Activated CD4-positive, alpha-beta T cell treated with anti-CD3 and anti-CD28 coated beads, Interleukin-10, Interleukin-2, amounts not matched to agents 100 ng/mL and 50 ng/mL, durations not matched to agents 16 hours and 8 hours (primary cell): Measurements from ENCODE around the gene RPRD1B.
A peak's percentile ranks its signal among the peaks of the same experiment; 100 is the strongest.

Experiments
- DNase-seq: peaks from one replicate; pipeline ENCODE4 v3.0.0-alpha.2; 2020

RPRD1B gene, protein sequence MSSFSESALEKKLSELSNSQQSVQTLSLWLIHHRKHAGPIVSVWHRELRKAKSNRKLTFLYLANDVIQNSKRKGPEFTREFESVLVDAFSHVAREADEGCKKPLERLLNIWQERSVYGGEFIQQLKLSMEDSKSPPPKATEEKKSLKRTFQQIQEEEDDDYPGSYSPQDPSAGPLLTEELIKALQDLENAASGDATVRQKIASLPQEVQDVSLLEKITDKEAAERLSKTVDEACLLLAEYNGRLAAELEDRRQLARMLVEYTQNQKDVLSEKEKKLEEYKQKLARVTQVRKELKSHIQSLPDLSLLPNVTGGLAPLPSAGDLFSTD

DNA sequence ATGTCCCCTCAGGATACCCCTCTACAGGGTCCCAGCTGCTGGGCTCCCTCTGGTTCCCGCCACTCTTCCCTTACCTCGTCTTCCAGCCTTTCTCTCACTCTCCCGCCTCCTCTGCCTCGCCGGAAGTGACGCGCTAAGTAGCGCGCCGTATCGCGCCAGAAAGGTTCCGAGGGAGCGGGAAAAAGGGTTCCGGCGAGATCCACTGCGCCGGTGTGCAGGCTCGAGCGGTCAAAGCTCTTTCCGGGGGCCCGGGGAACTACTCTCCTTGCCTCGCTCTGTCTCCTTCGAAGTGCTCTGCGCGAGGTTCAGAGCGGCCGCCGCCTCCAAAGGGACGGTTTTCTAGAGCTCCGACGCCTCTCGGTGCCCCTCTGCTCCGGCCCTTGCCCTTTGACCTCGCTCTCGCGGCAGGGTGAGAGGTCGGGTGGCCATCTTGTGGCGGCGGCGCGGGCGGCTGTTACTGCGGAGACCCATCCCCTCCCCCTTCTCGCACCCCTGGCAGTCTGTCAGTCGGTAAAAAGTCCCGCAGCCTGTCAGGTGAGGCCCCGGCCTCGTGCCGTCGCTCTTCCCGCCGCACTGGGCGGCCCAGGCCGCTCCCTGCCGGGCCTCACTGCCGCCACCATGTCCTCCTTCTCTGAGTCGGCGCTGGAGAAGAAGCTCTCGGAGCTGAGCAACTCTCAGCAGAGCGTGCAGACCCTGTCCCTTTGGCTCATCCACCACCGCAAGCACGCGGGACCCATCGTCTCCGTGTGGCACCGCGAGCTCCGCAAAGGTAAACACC lies at the start of gene RPRD1B, which contains the start of gene TTI1:
RPRD1B (plus strand) TSS at position 417 of the 778 bp plus-strand sequence; CDS start at position 619, 202 bp downstream.
TTI1 (minus strand) TSS at position 127 of the 778 bp plus-strand sequence. CDS start 19,640 bp downstream, outside the sequence.
- DNase-seq, result peak; percentile 93

DNA sequence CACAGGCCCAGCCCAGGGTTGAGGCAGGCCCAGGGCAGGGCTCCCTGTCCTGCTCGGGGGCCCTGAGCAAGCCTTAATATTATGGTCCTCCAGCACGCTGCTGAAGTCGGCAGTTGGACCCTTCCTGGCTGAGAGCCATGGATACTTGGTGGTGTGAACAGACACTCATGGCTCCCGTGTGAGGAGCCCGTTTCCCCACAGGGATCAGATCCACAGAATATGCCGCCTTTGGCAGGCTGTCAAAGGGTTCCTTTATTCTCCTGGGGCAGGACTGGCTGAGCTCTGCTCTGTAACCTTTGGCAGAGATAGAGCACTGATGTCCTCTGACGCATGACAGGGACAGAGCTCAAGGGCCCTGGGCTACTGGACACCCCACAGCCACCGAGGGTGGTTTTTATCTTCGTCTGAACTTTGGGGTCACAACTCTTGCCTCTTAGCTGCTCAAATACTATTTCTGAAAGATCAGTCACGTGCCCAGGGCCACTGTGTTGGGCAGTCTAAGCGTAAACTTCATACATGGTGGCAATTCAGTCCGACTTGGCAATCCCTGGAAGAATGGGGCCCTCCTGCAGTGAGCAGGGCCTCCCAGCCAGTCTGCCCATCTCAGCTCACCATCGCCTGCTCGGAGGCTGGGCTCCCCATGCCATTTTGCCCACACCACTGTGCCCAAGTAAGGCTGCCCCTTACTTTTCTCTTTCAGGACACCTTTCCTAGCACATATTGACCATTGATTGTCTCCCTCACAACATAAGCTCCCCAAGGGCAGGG lies 49.3 kb upstream of the RPRD1B start:
- no peak for DNase-seq

DNA sequence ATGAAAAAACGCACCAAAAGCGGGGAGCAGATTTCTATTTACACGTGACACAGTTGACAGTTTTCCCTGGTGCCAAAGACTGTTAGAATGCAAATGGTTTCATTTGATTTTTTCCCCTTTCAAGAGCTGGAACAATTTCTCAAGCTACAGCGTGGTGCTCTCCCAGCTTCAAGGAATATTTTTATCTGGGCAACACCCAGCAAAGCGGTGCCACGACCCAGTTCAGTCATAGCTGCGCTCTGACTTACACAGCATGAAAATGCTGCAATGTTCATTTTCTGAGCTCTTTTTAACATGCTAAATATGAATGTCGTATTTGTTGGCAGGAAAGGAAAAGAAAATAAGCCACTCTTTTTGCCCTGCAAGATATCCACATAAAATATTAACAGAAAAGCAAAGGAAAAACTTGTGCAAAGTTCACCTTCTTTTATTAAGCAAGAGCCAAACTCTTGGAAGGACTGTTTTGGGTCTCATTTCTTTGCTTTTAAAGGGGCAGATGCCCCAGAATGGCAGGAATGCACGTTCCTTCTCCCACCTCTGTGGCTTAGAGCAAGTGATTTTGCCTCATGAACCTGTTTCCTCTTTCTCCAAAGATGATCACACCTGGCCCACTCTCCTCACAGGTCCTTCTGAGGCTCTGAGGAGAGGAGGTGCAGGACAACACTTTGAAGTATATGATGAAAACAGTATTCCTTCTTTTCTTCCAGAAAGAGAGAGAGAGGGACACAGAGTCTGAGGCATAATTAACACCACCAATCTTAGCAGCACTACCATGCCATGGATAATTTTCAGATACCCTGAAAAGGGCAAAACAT lies 47.3 kb upstream of the RPRD1B start:
- DNase-seq, result no peak

DNA sequence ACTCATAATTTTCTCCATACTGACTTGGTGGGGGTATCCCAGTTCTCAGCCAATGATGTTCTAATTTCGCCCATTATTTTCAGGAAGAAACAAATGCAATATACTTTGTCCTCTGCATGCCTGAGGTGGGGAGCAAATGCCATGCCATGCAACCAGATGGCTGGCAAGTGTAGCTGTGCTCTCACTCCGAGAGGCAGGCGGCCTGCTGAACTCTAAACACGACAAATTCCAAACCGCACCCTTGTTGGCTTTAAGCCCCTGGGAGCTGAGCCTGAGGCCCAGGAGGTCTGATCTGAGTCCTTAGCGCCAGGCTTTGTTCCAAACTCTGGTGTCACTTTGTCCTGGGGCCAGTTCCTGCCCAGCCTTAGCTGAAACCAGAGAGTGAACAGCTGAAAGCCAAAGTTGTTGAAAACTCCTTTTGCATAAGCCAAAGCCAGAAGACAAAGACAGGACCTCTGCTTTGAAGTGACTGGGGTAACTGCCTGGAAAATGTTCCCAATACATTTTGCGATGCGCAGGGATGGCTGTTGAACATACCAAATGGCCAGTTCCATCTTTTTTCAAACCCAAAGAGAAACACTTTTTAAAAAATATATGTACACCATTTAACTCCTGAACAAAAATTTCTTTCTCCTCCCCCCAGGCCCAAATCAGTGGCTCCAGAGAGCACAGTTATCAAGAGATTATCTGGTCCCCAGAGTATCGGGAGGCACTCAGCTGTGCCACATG lies 46.5 kb upstream of the RPRD1B start:
- DNase-seq, result no peak

DNA sequence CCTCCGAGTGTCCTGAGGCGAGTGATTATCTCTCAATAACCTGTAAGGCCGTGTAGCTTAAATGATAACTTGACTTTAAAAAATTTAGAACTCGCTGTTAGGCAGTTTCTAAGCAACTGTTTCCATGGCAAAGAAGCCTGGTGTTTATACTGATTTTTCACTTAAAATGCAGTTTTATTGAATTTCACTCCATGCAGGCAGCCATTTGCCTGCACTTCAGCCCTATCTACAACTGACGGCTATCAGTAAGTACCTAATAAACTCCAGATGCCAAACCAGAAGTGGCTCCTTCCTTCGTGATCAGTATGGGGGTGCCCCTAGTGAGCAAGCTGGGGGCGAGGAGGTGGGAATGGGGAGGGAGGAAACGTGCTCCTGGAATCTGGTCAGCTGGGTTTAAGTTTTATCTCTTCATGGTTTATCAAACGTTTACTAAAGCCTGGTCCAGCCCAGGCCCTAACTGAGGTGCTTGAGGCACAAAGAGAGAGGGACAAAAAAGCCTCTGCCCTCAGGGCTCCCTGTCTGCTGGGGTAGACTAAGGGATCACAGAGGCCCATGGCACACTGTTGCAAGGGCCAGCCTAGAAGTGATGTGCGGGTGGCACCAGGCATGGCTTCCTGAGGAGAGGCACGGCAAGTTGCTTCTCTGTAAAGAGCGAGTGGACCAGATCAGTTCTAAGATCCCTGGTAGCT lies 45.8 kb upstream of the RPRD1B start:
- no peak for DNase-seq

DNA sequence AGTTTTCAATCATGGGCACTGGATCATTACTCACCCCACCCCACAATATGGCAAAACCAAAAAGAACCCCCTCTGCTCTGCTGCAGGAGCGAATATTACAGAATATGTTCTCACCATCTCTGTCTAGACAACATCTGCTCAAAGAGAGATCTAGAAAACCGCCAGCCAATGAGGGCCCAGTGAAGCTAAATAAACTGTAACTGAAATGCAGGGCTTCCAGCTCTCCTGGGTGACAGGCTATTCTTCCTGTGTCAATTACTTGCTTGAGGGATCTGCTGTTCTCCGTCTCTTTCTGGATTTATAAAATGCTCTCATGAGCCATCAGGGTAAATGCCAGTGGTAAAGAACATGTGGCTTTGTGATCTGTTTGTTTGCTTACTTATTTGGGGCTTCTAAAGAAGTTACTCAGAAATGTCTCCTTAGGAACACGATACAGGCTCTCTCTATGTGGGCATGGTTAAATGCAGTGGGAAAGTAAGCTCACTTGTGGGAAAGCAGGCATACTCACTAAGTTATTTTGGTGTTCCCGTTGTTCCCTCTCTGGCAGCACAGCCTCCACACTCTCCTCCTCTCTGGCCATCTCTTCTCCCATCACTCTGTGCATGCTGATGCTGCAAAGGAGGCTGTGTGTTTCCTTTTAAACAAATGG lies 45.1 kb upstream of the RPRD1B start:
- DNase-seq, result no peak

DNA sequence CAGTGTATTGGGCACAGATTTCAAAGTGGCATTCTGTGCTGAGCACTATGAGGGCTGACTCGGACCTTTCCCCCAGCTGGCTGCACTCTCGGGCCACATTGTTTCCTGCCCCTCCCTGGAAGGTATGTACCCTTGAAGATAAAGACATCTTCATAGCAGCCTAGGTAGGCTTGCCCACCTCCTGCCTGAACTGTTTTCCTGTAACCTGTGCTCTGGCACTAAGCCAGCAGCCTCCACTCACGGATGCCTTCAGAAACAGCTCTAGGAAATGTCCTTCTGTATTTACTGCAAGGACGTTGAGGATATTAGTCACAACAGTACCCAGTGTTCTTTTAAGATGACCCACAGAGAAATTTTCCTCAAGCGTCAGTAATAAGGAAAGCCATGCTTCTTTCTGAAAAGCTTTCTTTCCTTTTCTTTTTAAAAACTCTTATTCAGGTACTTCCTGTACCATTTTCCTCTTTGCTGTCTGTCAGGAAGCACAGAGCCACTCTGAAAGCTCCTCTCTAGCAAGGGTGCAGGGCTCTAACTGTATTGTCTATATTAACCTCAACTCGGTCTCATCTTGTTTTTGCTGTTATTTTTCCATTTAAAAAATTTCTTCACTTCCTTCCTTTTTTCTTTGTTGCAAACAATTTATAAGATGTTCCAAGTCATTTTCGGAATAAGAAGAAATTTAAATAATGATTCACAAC lies 43.8 kb upstream of the RPRD1B start:
- peak; percentile 50 for DNase-seq

DNA sequence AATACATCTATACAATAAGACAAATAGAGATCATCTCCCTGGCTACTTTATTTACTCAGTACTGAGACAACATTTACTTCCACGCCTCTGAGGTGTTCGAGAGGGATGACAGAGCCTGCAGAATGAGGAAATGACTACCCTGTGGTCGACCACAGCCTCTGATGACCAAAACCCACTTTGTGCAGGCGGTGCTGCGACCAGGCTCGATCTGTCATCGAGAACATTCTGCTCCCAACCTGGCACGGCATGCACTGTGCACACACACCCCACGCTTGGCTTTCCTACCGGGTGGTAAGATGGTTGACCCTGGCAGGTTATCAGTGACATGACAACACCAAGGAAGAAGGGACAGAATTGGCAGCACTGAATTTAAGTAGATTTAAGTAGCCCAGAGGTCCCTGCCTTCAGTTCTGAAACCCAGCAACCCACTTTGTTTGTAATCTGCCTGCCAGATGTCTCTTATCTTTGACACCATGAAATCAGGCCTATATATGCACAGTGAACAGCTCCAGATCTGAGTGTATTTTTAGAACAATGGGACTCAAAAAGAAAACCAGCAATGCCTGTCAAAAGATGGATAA lies 42.9 kb upstream of the RPRD1B start:
- peak; percentile 94 for DNase-seq

DNA sequence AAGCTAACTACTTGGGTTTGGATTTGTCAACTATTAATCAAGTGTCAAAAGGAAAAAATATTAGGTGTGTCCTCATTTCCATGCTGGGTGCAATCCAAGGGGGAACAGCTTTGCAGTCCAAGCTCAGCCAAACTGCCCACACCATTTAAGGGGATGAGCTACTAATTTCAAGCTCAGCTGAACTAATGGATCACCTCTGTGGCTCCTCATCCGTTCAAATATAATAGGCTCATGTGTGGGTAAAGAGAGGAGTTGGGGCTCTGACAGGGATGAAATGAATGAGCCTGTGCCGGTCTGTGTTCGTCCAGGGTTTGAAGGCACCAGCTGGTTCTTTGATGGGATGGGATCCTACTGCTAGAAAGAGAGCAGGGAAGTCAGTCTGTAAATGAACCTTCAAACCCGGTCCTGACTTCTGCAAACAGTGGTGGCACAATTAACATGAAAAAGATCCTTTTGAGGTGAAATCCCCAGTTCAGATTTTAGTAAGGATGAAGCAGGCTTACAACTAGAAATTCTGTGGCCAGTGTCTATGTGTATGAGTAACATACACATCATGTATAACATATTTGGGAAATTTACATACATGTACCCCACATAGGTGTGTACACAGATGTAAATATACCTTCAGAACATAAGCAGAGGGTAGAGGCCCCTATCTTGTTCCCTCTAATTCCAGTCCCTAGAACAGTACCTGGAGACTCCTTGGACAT lies 42.2 kb upstream of the RPRD1B start:
- DNase-seq, result peak; percentile 61

DNA sequence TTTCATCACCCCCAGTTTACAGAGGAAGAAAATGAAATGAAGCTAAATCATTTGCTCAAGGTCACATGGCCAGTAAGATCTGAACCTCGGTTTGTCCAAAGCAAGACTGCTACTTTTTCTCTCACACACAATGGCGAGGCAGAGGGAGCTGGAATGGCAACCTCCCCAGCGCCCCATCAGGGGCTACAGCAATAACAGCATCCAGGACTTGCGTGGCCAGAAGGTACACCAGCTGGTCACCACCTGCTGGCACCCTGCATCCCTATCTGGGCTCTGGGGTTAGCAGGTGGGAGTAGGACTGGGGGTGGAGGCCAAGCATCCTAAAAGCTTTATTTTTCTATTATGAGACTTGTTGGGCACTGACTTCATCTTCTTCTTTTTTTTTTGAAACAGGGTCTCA lies 41.6 kb upstream of the RPRD1B start:
- no peak for DNase-seq

DNA sequence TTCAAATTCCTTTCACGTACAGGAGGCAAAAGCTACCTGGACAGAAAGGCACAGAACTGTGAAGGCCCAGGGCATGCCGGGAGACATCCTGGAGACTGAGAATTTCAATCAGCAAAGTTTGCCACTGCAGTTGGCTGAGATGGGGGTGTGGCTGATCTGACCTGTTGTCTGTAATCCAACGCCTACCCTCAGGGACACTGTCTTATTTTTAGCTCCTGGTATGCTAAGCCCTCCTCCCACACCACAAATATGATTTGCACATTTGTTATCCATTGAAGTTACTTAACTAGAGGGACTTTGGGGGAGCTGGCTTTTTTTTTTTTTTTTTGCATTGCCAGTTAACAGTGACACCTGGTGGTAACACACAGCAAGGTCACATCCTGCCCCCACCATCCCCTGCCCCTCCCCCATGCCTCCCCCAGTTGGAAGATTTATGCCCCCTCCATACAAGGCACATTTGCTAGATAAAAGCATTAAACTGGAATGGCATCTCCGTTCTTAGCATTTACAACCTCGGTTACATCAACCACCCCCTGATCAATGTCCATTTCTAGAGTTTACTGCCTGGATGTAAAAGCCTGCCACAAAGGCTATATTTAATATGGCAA lies 40.6 kb upstream of the RPRD1B start:
- DNase-seq, result peak; percentile 26

DNA sequence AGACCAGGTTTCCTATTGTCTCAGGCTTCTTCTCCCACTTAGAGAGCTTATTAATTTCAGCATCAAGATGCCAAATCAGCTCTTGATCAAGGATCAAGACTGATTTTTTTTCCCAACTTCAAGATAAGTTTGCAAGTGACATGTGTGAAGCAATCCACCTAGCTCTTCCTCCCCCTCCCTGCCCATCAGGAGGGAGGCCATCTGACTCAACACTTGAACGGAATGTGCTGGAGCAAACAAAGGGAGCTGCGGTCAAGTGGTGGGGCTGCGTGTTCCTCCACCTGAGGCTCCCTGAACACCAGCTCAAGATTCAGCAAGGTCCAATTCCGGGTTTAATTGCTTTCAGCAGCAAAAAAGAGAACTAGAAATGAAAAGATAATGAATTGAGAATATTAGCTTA lies 39.0 kb upstream of the RPRD1B start:
- no peak for DNase-seq

DNA sequence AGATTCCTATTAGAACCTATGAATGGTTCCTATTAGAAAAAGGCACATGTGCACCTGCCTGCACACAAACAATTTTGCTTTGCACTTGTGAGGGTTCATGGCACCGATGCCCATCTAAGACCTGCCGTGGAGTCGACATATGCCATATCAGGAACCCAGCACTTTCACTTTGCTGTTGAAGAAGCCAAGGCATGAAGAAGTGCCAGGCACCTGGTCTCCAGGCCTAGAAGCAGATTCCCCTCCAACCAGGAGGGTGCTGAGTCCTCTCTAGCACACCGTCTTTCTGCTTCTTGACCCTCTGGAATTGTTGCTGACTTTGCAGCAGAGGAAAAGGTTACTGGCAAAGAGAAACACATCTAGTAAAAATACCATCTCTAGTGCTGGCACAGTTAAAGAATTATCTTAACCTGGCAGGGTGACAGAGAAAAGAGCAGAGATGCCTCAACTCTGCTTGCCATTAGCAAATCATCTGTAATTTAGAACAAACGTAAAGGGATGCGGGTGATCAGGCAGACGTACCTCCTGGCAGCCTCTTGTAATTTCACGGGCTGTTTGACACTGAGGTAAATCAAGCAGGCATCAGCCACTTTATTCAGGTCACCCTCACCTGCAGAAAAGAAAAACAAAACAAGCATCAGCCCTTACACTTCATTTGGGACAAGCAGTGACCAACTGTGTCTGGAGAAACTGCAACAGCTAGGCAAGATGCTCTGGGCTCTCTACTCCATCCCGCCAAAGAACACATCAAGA lies 37.5 kb upstream of the RPRD1B start:
- no peak for DNase-seq

DNA sequence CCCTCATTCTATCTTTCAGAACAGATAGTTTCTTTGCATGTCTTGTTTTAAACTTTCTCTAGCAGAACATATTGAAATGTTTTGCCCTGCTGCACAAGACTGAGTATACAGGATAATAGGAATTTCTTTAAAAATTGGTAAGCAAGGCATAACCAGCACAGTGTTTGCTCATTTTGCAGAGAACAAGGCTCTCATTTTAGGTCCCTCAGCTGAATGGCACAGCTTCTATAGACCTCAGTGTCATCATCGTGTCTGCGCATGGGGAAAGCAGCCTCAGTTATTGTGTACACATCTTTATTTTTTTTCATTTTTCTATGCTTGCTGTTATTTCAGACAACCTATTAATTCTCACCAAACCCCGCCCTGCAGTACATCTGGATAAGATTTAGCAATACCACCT lies 36.0 kb upstream of the RPRD1B start:
- DNase-seq, result no peak

DNA sequence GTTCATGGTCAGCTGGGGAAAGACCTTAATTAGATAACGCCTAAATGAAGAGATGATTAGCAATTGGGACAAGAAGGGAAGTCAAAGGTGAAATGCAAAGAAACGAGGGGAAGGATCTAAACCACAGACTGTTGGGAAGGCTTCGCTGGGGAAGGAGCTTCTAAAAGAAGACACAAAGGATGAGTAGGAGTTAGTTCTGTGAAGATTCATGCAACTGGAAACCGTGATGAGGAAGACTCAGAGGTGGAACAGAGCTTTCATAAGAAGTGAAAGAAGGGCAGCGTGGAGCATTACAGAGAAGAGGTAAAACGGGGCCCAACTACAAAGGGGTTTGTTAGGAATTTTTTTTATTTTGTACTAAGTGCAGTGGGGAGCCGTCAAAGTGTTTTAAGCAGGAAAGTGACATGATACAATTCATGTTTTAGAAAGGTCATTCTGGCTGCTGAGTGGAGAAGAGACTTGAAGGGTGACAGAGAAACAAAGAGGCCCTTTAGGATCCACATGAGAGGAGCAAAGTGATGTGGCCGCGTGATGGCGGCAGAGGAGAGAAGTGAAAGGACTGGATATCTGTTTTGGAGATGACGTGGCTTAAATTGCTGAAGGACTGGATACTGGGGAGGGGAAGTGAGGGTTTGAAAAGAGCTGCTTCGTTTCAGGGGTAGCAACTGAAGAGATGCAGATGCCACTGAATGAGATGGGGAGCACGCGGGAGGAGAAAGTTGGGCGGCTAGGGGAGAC lies 33.9 kb upstream of the RPRD1B start:
- DNase-seq, result no peak

DNA sequence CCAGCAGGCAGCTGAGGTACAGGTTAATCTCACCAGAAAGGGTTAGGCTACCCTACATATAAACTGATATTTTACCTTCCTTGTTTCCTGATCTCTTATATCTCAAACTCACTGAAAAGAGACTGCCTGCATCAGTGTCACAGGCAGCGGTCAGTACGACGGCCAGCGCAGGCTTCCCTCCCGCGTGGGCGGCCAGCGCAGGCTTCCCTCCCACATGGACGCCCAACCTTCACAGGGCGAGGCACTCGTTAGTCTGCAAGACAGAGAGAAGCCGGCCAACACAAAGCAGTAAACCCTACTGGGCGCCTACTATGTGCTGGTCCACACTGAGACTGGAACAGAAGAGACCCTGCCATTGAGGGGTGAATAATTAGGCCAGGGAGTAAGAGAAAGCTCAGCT lies 33.3 kb upstream of the RPRD1B start:
- no peak for DNase-seq
